HEK293T (cell line): ENCODE measurements around the gene SRD5A1.

Experiments
- BHLHE40 ChIP-seq: fragments of 450-650 bp; IDR thresholded peaks from 2 replicates; pipeline ENCODE4 v1.6.1; 2016; ENCODE audit warnings: mild to moderate bottlenecking, moderate library complexity, borderline replicate concordance
- CTBP1 ChIP-seq: fragments of 450-650 bp; IDR thresholded peaks from 2 replicates; pipeline ENCODE4 v1.6.1; 2016; ENCODE audit warnings: borderline replicate concordance
- FOXM1 ChIP-seq: fragments of 450-650 bp; IDR thresholded peaks from 2 replicates; pipeline ENCODE4 v1.6.1; 2017; ENCODE audit warnings: mild to moderate bottlenecking, borderline replicate concordance
- L3MBTL2 ChIP-seq: fragments of 450-650 bp; conservative IDR thresholded peaks from 2 replicates; pipeline ENCODE4 v1.6.1; 2016; ENCODE audit warnings: mild to moderate bottlenecking
- SP1 ChIP-seq: fragments of 450-650 bp; IDR thresholded peaks from 2 replicates; pipeline ENCODE4 v1.6.1; 2017
- TARDBP ChIP-seq: fragments of 450-650 bp; IDR thresholded peaks from 2 replicates; pipeline ENCODE4 v1.6.1; 2016
- ZNF384 ChIP-seq: fragments of 450-650 bp; IDR thresholded peaks from 2 replicates; pipeline ENCODE4 v1.6.1; 2016

GRCh38 chr5:6722015-6722414, 88.8 kb downstream of the SRD5A1 start:
- TF ChIP-seq FOXM1 (no peak), L3MBTL2 (no peak), CTBP1 (no peak), ZNF384 (no peak), BHLHE40 (no peak), SP1 (no peak), TARDBP (no peak)
